Measurements from ENCODE around the gene POC1B.

GRCh38 chr12:89421092-89421835 is 104.6 kb downstream of the POC1B start:
- TF ChIP-seq FOXP2 (optimal IDR thresholded peaks at IDR 0.05; ENCODE audit: control extremely low read depth, extremely low read length, insufficient read depth) (no peak), POLR2AphosphoS5 (IDR thresholded peaks at IDR 0.05; ENCODE audit: borderline replicate concordance, low read depth, low read length) (no peak), EZH2 (IDR thresholded peaks at IDR 0.05) (no peak)
